ENCODE results near the gene CCDC85A.

Gene CCDC85A

DNA sequence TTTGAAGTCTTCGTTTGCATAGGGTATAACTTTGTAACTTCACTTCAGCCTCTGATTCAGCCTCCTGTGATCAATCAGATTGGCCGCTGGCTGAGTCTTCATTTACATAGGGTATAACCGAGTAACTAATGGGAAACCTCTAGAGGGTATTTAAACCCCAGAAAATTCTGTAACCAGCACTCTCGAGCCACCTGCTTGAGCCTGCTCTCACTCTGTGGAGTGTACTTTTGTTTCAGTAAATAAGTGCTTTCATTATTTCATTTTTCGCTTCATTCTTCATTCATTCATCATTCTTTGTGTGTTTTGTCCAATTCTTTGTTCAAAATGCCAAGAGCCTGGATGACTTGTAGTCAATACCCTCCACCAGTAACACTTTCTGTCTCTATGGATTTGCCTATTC is 56.4 kb downstream of the CCDC85A start:
- TF ChIP-seq EZH2phosphoT487 (IDR thresholded peaks at IDR 0.05; ENCODE audit: low read length): no peak
- TF ChIP-seq, protein P1, sequence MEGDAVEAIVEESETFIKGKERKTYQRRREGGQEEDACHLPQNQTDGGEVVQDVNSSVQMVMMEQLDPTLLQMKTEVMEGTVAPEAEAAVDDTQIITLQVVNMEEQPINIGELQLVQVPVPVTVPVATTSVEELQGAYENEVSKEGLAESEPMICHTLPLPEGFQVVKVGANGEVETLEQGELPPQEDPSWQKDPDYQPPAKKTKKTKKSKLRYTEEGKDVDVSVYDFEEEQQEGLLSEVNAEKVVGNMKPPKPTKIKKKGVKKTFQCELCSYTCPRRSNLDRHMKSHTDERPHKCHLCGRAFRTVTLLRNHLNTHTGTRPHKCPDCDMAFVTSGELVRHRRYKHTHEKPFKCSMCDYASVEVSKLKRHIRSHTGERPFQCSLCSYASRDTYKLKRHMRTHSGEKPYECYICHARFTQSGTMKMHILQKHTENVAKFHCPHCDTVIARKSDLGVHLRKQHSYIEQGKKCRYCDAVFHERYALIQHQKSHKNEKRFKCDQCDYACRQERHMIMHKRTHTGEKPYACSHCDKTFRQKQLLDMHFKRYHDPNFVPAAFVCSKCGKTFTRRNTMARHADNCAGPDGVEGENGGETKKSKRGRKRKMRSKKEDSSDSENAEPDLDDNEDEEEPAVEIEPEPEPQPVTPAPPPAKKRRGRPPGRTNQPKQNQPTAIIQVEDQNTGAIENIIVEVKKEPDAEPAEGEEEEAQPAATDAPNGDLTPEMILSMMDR (IDR thresholded peaks at IDR 0.05; ENCODE audit: low read length): no peak
- TF ChIP-seq EZH2 (optimal IDR thresholded peaks at IDR 0.05; ENCODE audit: low read depth, low read length): no peak
- Histone ChIP-seq H3K79me2 (ENCODE audit: low read length) (no peaks in the 10 kb centered on the region), H3K4me3 (ENCODE audit: low read length) (no peak overlapping the region), H3F3A (ENCODE audit: insufficient read depth, low read length) (no peaks in the 10 kb centered on the region), H3K9me3 (replicated peaks; ENCODE audit: insufficient read depth, low read length) (no peaks in the 10 kb centered on the region), H3K4me1 (ENCODE audit: low read length) (no peaks in the 10 kb centered on the region), H3K9me2 (replicated peaks; ENCODE audit: insufficient read depth, low read length) (no peaks in the 10 kb centered on the region), H2AFZ (ENCODE audit: low read length) (no peak overlapping the region), H3K4me2 (ENCODE audit: low read depth, low read length) (no peak overlapping the region), H3K36me3 (replicated peaks; ENCODE audit: insufficient read depth, low read length) (no peaks in the 10 kb centered on the region), H3K27me3 (replicated peaks; ENCODE audit: insufficient read depth, low read length) (no peaks in the 10 kb centered on the region), H3K27ac (ENCODE audit: low read length) (no peak overlapping the region), H3K9ac (ENCODE audit: low read length) (no peak overlapping the region), H4K20me1 (ENCODE audit: insufficient read depth, low read length) (no peaks in the 10 kb centered on the region)
- DNase-seq: no peak

DNA sequence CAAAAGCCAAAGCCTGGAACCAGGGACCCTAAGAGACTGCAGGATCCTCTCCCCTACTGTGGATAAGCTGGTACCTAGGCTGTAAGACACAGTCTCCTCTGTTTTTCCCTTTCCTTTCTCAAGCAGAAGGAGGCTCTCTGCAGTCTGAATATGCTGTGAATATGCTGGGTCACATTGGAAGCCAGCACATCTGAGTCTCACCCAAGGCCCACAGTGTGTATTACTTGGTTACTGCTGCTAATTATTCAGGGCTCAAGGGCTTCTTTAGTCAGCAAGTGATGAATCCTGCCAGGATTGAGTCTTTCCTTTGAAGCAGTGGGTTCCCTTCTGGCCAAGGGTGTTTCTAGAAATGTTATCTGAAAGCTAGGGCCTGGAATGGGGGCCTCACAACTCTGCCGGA is 60.7 kb downstream of the CCDC85A start:
- Histone ChIP-seq H3K4me2 (ENCODE audit: low read depth, low read length) (no peak overlapping the region), H3K27ac (ENCODE audit: low read length) (no peak overlapping the region), H3K4me1 (ENCODE audit: low read length) (no peaks in the 10 kb centered on the region), H4K20me1 (ENCODE audit: insufficient read depth, low read length) (no peaks in the 10 kb centered on the region), H3K79me2 (ENCODE audit: low read length) (no peaks in the 10 kb centered on the region), H3K9me2 (replicated peaks; ENCODE audit: insufficient read depth, low read length) (no peaks in the 10 kb centered on the region), H3K9ac (ENCODE audit: low read length) (no peak overlapping the region), H3K27me3 (replicated peaks; ENCODE audit: insufficient read depth, low read length) (no peaks in the 10 kb centered on the region), H2AFZ (ENCODE audit: low read length) (no peak overlapping the region), H3F3A (ENCODE audit: insufficient read depth, low read length) (no peaks in the 10 kb centered on the region), H3K9me3 (replicated peaks; ENCODE audit: insufficient read depth, low read length) (no peaks in the 10 kb centered on the region), H3K36me3 (replicated peaks; ENCODE audit: insufficient read depth, low read length) (no peaks in the 10 kb centered on the region), H3K4me3 (ENCODE audit: low read length) (no peak overlapping the region)
- DNase-seq: no peak
- no peak for TF ChIP-seq EZH2 (optimal IDR thresholded peaks at IDR 0.05; ENCODE audit: low read depth, low read length)
- TF ChIP-seq, protein P1 (IDR thresholded peaks at IDR 0.05; ENCODE audit: low read length): no peak
- no peak for TF ChIP-seq EZH2phosphoT487 (IDR thresholded peaks at IDR 0.05; ENCODE audit: low read length)

DNA sequence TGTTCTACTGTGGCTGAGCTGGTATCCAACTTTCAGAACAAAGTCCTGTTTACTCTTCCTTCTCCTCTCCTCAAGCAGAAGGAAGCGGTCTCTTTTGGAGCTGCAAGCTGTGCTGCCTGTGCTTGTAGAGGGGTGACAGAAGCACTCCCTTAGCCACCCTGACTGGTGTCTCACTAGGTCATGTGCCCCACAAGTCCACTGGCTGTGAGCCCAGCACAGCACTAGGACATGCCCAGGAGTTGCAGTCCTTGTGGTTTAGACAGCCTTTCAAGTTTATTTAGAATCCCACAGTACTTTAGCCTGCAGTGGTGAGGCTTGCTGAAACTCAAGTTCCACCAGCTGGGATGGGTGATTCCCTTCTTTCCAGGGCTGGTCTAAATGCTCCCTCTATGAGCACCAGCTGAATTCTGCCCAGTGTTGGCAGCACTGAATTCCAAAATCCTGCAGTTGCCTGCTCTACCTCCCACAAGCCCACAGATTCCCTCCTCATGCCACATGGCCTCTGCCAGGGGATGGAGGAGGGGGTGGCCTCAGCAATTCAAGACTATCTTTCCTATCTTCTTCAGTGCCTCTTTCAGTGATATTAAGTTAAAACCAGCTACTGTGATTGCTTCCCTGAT is 61.2 kb downstream of the CCDC85A start:
- no peaks in the 10 kb centered on the region for H3K4me1 ChIP-seq (ENCODE audit: low read length)
- no peaks in the 10 kb centered on the region for H3K9me2 ChIP-seq (replicated peaks; ENCODE audit: insufficient read depth, low read length)
- no peak overlapping the region for H3K27ac ChIP-seq (ENCODE audit: low read length)
- no peak for TF ChIP-seq EZH2 (optimal IDR thresholded peaks at IDR 0.05; ENCODE audit: low read depth, low read length)
- no peak for TF ChIP-seq EZH2phosphoT487 (IDR thresholded peaks at IDR 0.05; ENCODE audit: low read length)
- no peaks in the 10 kb centered on the region for H3K79me2 ChIP-seq (ENCODE audit: low read length)
- DNase-seq: no peak
- no peak overlapping the region for H3K4me3 ChIP-seq (ENCODE audit: low read length)
- H3K9me3 ChIP-seq (replicated peaks; ENCODE audit: insufficient read depth, low read length): no peaks in the 10 kb centered on the region
- no peaks in the 10 kb centered on the region for H3F3A ChIP-seq (ENCODE audit: insufficient read depth, low read length)
- H3K9ac ChIP-seq (ENCODE audit: low read length): no peak overlapping the region
- no peaks in the 10 kb centered on the region for H3K36me3 ChIP-seq (replicated peaks; ENCODE audit: insufficient read depth, low read length)
- H2AFZ ChIP-seq (ENCODE audit: low read length): no peak overlapping the region
- H3K4me2 ChIP-seq (ENCODE audit: low read depth, low read length): no peak overlapping the region
- no peaks in the 10 kb centered on the region for H4K20me1 ChIP-seq (ENCODE audit: insufficient read depth, low read length)
- H3K27me3 ChIP-seq (replicated peaks; ENCODE audit: insufficient read depth, low read length): no peaks in the 10 kb centered on the region

DNA sequence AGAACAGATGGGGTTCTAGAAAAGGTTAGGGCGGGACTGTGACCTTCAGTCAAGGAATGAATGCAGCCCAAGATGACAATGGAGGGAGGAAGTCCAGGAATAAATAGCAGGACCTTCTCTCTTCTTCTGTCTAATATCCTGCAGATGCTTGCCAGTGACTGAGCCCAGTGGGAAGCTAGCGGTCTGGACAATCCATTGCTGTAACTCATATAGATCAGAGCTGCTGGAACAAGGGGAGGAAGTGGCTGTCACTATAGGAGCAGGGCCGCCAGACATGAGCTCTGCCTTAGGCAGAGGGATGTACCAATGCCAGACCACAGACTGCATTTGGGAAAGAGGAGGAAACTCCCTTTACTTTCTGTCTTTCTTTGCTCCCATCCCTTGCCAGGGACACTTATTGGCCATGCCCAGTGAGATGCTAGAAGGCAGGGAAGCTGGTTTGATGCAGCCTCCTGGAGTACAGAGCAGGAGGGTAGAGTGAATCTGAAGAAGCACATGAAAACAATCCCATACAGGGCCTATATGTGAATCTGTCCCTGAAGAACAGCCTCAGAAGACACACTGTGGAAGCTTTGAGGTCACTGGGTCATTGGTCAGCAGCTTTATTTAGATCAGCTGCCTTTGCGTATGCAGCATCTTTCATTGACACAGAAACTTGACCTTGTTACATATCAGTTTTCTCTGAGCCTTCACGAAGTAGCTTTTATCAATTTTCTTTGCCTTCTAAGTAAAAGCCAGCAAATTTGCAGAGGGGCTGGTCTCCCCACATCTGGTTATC is 65.4 kb downstream of the CCDC85A start:
- TF ChIP-seq EZH2 (optimal IDR thresholded peaks at IDR 0.05; ENCODE audit: low read depth, low read length) (no peak), EZH2phosphoT487 (IDR thresholded peaks at IDR 0.05; ENCODE audit: low read length) (no peak)
- TF ChIP-seq, protein P1 (IDR thresholded peaks at IDR 0.05; ENCODE audit: low read length): no peak
- H3K27me3 ChIP-seq (replicated peaks; ENCODE audit: insufficient read depth, low read length): no peaks in the 10 kb centered on the region
- H3F3A ChIP-seq (ENCODE audit: insufficient read depth, low read length): no peaks in the 10 kb centered on the region
- no peak overlapping the region for H3K4me3 ChIP-seq (ENCODE audit: low read length)
- H3K9ac ChIP-seq (ENCODE audit: low read length): no peak overlapping the region
- no peaks in the 10 kb centered on the region for H3K36me3 ChIP-seq (replicated peaks; ENCODE audit: insufficient read depth, low read length)
- H4K20me1 ChIP-seq (ENCODE audit: insufficient read depth, low read length): no peaks in the 10 kb centered on the region
- no peak overlapping the region for H2AFZ ChIP-seq (ENCODE audit: low read length)
- no peaks in the 10 kb centered on the region for H3K4me1 ChIP-seq (ENCODE audit: low read length)
- H3K4me2 ChIP-seq (ENCODE audit: low read depth, low read length): no peak overlapping the region
- no peak overlapping the region for H3K27ac ChIP-seq (ENCODE audit: low read length)
- H3K9me2 ChIP-seq (replicated peaks; ENCODE audit: insufficient read depth, low read length): no peaks in the 10 kb centered on the region
- no peaks in the 10 kb centered on the region for H3K9me3 ChIP-seq (replicated peaks; ENCODE audit: insufficient read depth, low read length)
- H3K79me2 ChIP-seq (ENCODE audit: low read length): no peaks in the 10 kb centered on the region
- DNase-seq: no peak

All from MM.1S (cell line).